HG03558 (cell line): Measurements from ENCODE around the gene LSM2.

Experiments
- ATAC-seq: cut with Tn5 transposase; IDR thresholded peaks from one replicate; pipeline ENCODE4 v1.9.1; 2021; ENCODE audit warnings: moderate number of reproducible peaks; ENCODE audit not compliant: unreplicated experiment; ENCODE audit errors: extremely low read depth

Gene LSM2

DNA sequence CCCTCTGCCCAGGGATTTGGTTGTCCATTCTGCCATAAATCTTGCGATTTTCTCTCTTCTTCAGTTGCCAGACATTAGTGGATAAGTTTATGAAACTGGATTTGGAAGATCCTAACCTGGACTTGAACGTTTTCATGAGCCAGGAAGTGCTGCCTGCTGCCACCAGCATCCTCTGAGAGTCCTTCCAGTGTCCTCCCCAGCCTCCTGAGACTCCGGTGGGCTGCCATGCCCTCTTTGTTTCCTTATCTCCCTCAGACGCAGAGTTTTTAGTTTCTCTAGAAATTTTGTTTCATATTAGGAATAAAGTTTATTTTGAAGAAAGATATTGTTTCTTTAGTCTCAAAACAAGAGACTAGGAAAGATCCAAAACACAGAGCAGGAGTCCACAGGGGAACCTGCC lies 44.4 kb downstream of the LSM2 start, which contains the start of gene SAPCD1:
Gene SAPCD1, plus strand, starts transcription at position 301 of the 400 bp plus-strand sequence. CDS start 399 bp downstream, outside the sequence.
- ATAC-seq: no peak

DNA sequence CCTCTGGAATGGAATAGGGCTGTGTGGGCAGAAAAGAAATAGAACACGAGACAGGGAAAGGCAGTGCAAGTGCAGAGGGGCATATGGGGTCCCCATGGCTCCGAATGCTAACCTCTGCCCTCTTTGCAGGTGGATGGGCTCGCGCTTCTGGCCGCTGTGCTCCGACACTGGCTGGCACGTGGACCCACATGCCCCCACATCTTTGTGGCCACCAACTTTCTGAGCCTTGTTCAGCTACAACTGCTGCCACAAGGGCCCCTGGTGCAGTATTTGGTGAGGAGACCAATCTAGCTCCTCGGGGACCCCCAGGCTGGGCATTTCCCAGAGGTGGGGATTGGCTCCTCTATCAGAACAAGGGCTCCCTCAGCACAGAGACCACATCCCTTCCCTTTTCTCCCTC lies 45.4 kb downstream of the LSM2 start:
- ATAC-seq: no peak

DNA sequence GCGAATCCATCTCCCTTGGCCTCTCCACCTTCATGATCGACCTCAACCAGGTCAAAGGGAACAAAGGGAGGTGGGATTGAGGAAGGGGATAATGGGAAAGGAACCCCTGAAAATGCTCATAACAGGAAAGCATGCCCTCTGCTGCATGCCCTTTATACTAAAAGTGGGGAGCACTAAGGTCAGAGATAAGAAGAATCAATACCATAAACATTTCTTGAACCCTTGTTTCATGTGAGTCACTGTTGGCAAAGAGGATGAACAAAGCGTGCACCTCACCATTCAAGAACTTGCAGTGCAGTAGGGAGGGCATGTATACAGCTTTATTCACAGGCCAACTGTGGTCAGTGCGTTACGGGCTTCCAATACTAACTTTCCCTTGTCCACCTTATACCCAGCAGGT lies 46.0 kb downstream of the LSM2 start:
- no peak for ATAC-seq

GRCh38 chr6:31758281-31758680 lies 48.5 kb downstream of the LSM2 start:
- ATAC-seq: no peak

GRCh38 chr6:31752739-31753319 lies 53.9 kb downstream of the LSM2 start:
- no peak for ATAC-seq

DNA sequence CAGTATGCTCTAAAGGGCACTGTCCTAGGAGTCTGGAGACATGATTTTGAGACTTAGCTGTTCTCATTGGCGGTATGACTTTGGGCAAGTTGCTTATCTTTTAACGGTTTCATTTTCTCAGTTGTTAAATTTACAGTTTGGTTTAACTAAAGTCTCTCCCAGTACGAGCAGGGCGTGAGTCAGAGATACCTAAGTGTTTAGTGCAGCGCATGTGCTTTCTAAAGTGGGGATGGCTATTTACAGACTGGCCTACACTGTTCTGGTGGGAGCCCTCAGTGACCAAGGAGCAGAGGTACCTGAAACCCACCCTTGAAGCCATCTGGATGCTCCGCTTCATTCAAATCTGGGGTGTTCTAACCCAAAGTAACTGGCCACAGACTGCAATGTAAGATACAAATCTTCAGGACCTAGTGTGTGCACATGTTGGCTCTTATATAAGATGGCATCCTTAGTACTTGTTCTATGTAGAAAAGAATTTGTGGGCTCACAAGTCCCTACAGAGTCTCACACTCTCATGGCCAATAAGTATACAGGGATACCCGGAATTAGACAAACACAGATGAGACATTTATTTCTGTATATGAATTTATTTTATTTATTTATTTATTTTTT lies 56.2 kb downstream of the LSM2 start:
- ATAC-seq: no peak

- no peak for ATAC-seq
Observed at GRCh38 chr6:31749301-31750036, 57.3 kb downstream of the LSM2 start.
